HG03342 (cell line): ENCODE measurements around the gene AOPEP.
"Not testable (repeated sequence)": the region's sequence is repeated elsewhere in the genome, so short reads cannot be mapped to it uniquely, and the experiment has no call there.

Experiments
- ATAC-seq: cut with Tn5 transposase; IDR thresholded peaks from one replicate; pipeline ENCODE4 v1.9.1; 2021; ENCODE audit warnings: mild to moderate bottlenecking, moderate library complexity; ENCODE audit not compliant: unreplicated experiment

The AOPEP gene

GRCh38 chr9:94950579-94951323, 224.3 kb downstream of the AOPEP start:
- no peak for ATAC-seq

GRCh38 chr9:94951324-94952135, 225.0 kb downstream of the AOPEP start:
- no peak for ATAC-seq

GRCh38 chr9:94952565-94953373, 226.3 kb downstream of the AOPEP start:
- ATAC-seq: peak; percentile 77

- no peak for ATAC-seq
Observed at GRCh38 chr9:94956731-94957130, 230.2 kb downstream of the AOPEP start.

- no peak for ATAC-seq
Observed at GRCh38 chr9:94960964-94961363, 234.5 kb downstream of the AOPEP start.

- no peak for ATAC-seq
Observed at GRCh38 chr9:94961870-94962269, 235.4 kb downstream of the AOPEP start.

GRCh38 chr9:94965631-94966030, 239.1 kb downstream of the AOPEP start:
- ATAC-seq: not testable (repeated sequence)

- ATAC-seq: not testable (repeated sequence)
Observed at GRCh38 chr9:94966046-94966445, 239.5 kb downstream of the AOPEP start.

GRCh38 chr9:94967482-94967881, 241.0 kb downstream of the AOPEP start:
- ATAC-seq: no peak

- ATAC-seq: no peak
Observed at GRCh38 chr9:94971378-94972131, 245.1 kb downstream of the AOPEP start.

GRCh38 chr9:94973451-94973941, 247.0 kb downstream of the AOPEP start:
- no peak for ATAC-seq

GRCh38 chr9:94974154-94974879, 247.8 kb downstream of the AOPEP start:
- no peak for ATAC-seq

- no peak for ATAC-seq
Observed at GRCh38 chr9:94975480-94975879, 249.0 kb downstream of the AOPEP start.

GRCh38 chr9:94976077-94976476, 249.6 kb downstream of the AOPEP start:
- ATAC-seq: no peak

- no peak for ATAC-seq
Observed at GRCh38 chr9:94977416-94977815, 250.9 kb downstream of the AOPEP start.

GRCh38 chr9:94979904-94980507, 253.5 kb downstream of the AOPEP start:
- no peak for ATAC-seq

- ATAC-seq: no peak
Observed at GRCh38 chr9:94980947-94981722, 254.6 kb downstream of the AOPEP start.

- ATAC-seq: no peak
Observed at GRCh38 chr9:94981723-94982090, 255.2 kb downstream of the AOPEP start.

GRCh38 chr9:94982211-94982610, 255.7 kb downstream of the AOPEP start:
- no peak for ATAC-seq
